ENCODE measurements around the gene ADPRHL1.

GRCh38 chr13:113417836-113418721 lies 35.2 kb downstream of the ADPRHL1 start:
- TF ChIP-seq POLR2AphosphoS5 (IDR thresholded peaks at IDR 0.05; ENCODE audit: borderline replicate concordance, low read depth, low read length) (no peak), EZH2 (IDR thresholded peaks at IDR 0.05) (no peak), FOXP2 (optimal IDR thresholded peaks at IDR 0.05; ENCODE audit: control extremely low read depth, extremely low read length, insufficient read depth) (no peak)

Measured in SK-N-MC (cell line).